ENCODE measurements around the gene NOXRED1.

DNA sequence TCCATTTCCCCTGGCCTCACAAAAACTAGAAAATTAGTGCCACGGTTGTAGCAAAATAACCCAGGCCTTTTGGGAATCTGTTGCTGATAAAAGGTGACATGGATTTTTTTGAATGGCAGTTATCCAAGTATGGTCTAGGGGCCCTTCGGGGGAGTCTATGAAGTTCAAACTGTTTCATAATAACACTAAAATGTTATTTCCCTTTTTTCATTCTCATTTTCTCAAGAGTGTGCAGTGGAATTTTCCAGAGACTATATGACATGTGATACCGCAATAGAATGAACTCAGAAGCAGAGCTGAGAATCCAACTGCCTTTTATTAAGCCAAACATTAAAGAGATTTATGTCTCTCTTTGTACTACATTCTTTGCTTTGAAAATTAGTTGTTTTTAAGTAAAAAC, 75.6 kb downstream of the NOXRED1 start:
- TF ChIP-seq, protein P1, sequence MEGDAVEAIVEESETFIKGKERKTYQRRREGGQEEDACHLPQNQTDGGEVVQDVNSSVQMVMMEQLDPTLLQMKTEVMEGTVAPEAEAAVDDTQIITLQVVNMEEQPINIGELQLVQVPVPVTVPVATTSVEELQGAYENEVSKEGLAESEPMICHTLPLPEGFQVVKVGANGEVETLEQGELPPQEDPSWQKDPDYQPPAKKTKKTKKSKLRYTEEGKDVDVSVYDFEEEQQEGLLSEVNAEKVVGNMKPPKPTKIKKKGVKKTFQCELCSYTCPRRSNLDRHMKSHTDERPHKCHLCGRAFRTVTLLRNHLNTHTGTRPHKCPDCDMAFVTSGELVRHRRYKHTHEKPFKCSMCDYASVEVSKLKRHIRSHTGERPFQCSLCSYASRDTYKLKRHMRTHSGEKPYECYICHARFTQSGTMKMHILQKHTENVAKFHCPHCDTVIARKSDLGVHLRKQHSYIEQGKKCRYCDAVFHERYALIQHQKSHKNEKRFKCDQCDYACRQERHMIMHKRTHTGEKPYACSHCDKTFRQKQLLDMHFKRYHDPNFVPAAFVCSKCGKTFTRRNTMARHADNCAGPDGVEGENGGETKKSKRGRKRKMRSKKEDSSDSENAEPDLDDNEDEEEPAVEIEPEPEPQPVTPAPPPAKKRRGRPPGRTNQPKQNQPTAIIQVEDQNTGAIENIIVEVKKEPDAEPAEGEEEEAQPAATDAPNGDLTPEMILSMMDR (IDR thresholded peaks at IDR 0.05) = no peak
- no peak for TF ChIP-seq POLR2AphosphoS5 (IDR thresholded peaks at IDR 0.05)

Data from suprapubic skin (tissue), 3 donors.